Osteocyte (in vitro differentiated cells): ENCODE data around the gene SLC9A8. TPM values are rescaled to one million over a fixed set of nuclear protein-coding genes. Genes with fewer than 3 reads are reported as not detected.

Source experiments
- DNase-seq: peaks from one replicate; pipeline ENCODE4 v3.0.0; 2021; ENCODE audit warnings: mixed read lengths; ENCODE audit not compliant: unreplicated experiment; ENCODE audit errors: extremely low spot score
- H3K27ac Mint-ChIP-seq: one replicate; pipeline ENCODE4 v1.8.0; 2021; ENCODE audit warnings: mild to moderate bottlenecking, mixed read lengths; ENCODE audit not compliant: unreplicated experiment
- H3K27me3 Mint-ChIP-seq: one replicate; pipeline ENCODE4 v1.8.0; 2021; ENCODE audit warnings: mixed read lengths; ENCODE audit not compliant: unreplicated experiment
- H3K36me3 Mint-ChIP-seq: one replicate; pipeline ENCODE4 v1.8.0; 2021; ENCODE audit warnings: mixed read lengths; ENCODE audit not compliant: unreplicated experiment
- H3K4me1 Mint-ChIP-seq: one replicate; pipeline ENCODE4 v1.8.0; 2021; ENCODE audit warnings: mixed read lengths; ENCODE audit not compliant: unreplicated experiment
- H3K4me3 Mint-ChIP-seq: one replicate; pipeline ENCODE4 v1.8.0; 2021; ENCODE audit warnings: mild to moderate bottlenecking, moderate library complexity, mixed read lengths; ENCODE audit not compliant: unreplicated experiment
- H3K9me3 Mint-ChIP-seq: one replicate; pipeline ENCODE4 v1.8.0; 2021; ENCODE audit warnings: mixed read lengths; ENCODE audit not compliant: unreplicated experiment
- total RNA-seq: library from RNA; stranded (reverse); gene quantifications from 2 replicates; pipeline ENCODE4 v1.2.1, GENCODE V29; 2021
- TF ChIP-seq, protein P1 (sequence below): fragments of 200-600 bp; sonication (generic); IDR thresholded peaks from 2 replicates; pipeline ENCODE4 v1.5.0; 2021; ENCODE audit warnings: antibody characterized with exemption, mild to moderate bottlenecking, moderate library complexity

SLC9A8 gene
- total RNA-seq, 1 donor from 2014 or later: 10.9 TPM

DNA sequence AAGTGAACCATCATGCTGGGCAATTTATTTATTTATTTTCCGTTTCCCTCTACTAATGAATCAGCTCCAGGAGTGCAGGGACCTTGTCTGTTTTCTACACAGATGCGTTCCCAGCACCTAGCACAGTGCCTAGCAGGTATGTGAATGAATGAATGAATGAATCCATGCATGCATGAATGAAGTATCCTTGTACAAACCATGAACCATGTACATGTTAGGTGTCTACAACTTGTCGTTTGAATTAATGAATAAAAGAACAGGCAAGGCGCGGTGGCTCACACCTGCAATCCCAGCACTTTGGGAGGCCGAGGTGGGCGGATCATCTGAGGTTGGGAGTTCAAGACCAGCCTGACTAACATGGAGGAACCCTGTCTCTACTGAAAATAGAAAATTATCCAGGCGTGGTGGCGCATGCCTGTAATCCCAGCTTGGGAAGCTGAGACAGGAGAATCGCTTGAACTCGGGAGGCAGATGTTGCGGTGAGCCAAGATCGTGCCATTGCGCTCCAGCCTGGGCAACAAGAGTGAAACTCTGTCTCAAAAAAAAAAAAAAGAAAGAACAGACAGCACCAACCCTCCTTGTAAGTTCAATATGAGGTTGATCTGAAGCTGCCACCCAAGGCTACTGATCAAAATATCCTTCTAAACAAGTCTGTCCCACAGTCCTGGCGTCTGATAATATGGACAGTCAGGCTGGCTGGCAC, 27.3 kb upstream of the SLC9A8 start:
- Mint-ChIP-seq H3K4me1 (peaks cover 1% of the 10 kb centered on the region), H3K9me3 (no peaks in the 10 kb centered on the region), H3K36me3 (no peaks in the 10 kb centered on the region), H3K27ac (no peak overlapping the region), H3K27me3 (no peaks in the 10 kb centered on the region), H3K4me3 (no peak overlapping the region)
- no peak for DNase-seq
- TF ChIP-seq, protein P1, sequence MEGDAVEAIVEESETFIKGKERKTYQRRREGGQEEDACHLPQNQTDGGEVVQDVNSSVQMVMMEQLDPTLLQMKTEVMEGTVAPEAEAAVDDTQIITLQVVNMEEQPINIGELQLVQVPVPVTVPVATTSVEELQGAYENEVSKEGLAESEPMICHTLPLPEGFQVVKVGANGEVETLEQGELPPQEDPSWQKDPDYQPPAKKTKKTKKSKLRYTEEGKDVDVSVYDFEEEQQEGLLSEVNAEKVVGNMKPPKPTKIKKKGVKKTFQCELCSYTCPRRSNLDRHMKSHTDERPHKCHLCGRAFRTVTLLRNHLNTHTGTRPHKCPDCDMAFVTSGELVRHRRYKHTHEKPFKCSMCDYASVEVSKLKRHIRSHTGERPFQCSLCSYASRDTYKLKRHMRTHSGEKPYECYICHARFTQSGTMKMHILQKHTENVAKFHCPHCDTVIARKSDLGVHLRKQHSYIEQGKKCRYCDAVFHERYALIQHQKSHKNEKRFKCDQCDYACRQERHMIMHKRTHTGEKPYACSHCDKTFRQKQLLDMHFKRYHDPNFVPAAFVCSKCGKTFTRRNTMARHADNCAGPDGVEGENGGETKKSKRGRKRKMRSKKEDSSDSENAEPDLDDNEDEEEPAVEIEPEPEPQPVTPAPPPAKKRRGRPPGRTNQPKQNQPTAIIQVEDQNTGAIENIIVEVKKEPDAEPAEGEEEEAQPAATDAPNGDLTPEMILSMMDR: no peak

DNA sequence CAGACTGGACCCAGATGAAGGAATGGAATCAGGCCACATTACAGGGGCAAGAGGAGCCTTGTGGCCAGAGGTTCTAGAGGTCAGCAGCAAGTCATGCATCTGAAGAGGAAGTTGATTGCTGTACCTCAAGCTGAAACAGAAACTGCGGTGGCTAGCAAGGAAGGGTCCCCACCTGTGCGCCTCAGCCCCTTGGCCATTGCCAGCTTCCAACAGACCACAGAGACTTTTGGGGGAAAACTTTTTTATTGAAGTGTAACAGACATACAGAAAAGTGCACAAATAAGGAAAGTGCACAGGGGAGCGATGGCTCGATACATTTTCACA, 26.8 kb upstream of the SLC9A8 start:
- Mint-ChIP-seq H3K27ac (no peak overlapping the region), H3K36me3 (no peaks in the 10 kb centered on the region), H3K9me3 (no peaks in the 10 kb centered on the region), H3K27me3 (no peaks in the 10 kb centered on the region), H3K4me1 (peaks cover 1% of the 10 kb centered on the region), H3K4me3 (no peak overlapping the region)
- TF ChIP-seq, protein P1: no peak
- no peak for DNase-seq

DNA sequence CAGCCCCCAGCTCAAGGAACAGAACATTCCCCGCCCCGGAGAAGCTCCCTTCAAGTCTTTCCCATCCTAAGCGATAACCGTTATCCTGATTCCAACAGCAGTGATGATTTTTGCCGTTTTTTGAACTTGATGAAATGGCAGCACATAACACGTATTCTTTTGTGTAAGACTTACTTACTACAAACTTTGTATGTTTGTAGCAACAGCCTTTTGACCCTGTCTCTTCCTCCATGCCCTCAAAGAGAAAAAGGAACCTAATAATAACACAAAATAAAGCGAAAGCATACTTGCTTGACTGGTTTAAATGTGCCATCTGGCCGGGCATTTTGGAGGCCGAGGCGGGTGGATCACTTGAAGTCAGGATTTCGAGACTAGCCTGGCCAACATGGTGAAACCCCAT, 26.4 kb upstream of the SLC9A8 start:
- no peak for DNase-seq
- Mint-ChIP-seq H3K27me3 (no peaks in the 10 kb centered on the region), H3K9me3 (no peaks in the 10 kb centered on the region), H3K36me3 (no peaks in the 10 kb centered on the region), H3K4me3 (no peak overlapping the region), H3K4me1 (peaks cover 1% of the 10 kb centered on the region), H3K27ac (no peak overlapping the region)
- TF ChIP-seq, protein P1: no peak

DNA sequence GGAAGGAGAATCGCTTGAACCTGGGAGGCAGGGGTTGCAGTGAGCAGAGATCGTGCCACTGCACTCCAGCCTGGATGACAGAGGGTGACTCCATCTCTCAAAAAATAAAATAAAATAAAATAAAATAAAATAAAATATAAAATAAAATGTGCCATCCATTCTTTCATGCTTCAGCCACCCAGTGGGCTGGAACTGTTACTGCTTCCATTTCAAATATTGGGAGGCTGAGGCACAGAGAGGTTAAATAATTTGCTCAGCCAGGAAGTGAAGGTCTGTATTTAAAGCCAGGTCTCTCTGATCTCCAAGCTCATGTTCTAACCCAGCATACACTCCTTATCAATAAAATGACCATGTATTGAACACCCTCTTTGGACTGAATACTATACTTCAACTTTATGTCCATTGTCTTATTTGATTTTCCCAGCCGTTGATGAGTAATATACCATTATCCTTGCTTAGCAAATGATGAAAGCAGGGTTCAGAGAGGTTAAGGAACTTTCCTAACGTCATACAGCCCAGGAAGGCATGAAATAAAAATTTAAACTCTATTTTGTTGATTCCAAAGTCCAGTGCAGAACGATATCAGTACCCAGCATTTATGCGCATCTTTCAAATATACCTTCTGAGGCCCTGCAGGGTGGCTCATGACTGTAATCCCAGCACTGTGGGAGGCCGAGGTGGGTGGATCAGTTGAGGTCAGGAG, 25.8 kb upstream of the SLC9A8 start:
- no peaks in the 10 kb centered on the region for H3K9me3 Mint-ChIP-seq
- TF ChIP-seq, protein P1: peak; percentile 42
- H3K27ac Mint-ChIP-seq: no peak overlapping the region
- H3K27me3 Mint-ChIP-seq: no peaks in the 10 kb centered on the region
- no peak overlapping the region for H3K4me3 Mint-ChIP-seq
- no peaks in the 10 kb centered on the region for H3K36me3 Mint-ChIP-seq
- DNase-seq: no peak
- peaks cover 1% of the 10 kb centered on the region for H3K4me1 Mint-ChIP-seq
